Activated T-cell treated with anti-CD3 and anti-CD28 coated beads for 24 hours (primary cell): ENCODE measurements around the gene ACTR3C.
A peak's percentile ranks its signal among the peaks of the same experiment; 100 is the strongest.

ENCODE experiments used
- DNase-seq: peaks from one replicate; pipeline ENCODE4 v3.0.0-alpha.2; 2020; ENCODE audit warnings: low read depth

The ACTR3C gene

GRCh38 chr7:150358988-150359621 is 35.8 kb upstream of the ACTR3C start:
- DNase-seq, result no peak

GRCh38 chr7:150358433-150358832 is 35.1 kb upstream of the ACTR3C start:
- DNase-seq, result no peak

- DNase-seq, result no peak
These were observed 34.6 kb upstream of the ACTR3C start for GRCh38 chr7:150357771-150358427.

GRCh38 chr7:150357270-150357669 is 33.9 kb upstream of the ACTR3C start:
- peak; percentile 48 for DNase-seq

- DNase-seq, result no peak
These were observed 33.0 kb upstream of the ACTR3C start for GRCh38 chr7:150356265-150356897.

GRCh38 chr7:150355666-150356059 is 32.3 kb upstream of the ACTR3C start:
- DNase-seq, result no peak

GRCh38 chr7:150351587-150352194 is 28.3 kb upstream of the ACTR3C start:
- no peak for DNase-seq

- no peak for DNase-seq
These were observed 23.6 kb upstream of the ACTR3C start for GRCh38 chr7:150346922-150347321.

- DNase-seq, result no peak
These were observed 21.7 kb upstream of the ACTR3C start for GRCh38 chr7:150345012-150345411.

- no peak for DNase-seq
These were observed 21.0 kb upstream of the ACTR3C start for GRCh38 chr7:150344299-150344698.

- no peak for DNase-seq
These were observed 19.9 kb upstream of the ACTR3C start for GRCh38 chr7:150343225-150343624.

- DNase-seq, result no peak
These were observed 18.7 kb upstream of the ACTR3C start for GRCh38 chr7:150342121-150342408.

- no peak for DNase-seq
These were observed 18.1 kb upstream of the ACTR3C start, which contains the start of gene RARRES2 for GRCh38 chr7:150341263-150342120. Gene RARRES2, minus strand, starts transcription at chr7:150341629. Its CDS starts 1,020 bp downstream, at chr7:150340609.

GRCh38 chr7:150340875-150341262 is 17.5 kb upstream of the ACTR3C start:
- DNase-seq, result no peak

GRCh38 chr7:150340024-150340749 is 16.8 kb upstream of the ACTR3C start:
- DNase-seq, result no peak

- no peak for DNase-seq
These were observed 16.1 kb upstream of the ACTR3C start for GRCh38 chr7:150339409-150339809.

- DNase-seq, result no peak
These were observed 15.0 kb upstream of the ACTR3C start for GRCh38 chr7:150338166-150338829.

GRCh38 chr7:150337659-150338081 is 14.3 kb upstream of the ACTR3C start:
- no peak for DNase-seq

- DNase-seq, result no peak
These were observed 13.8 kb upstream of the ACTR3C start for GRCh38 chr7:150337179-150337578.

GRCh38 chr7:150336746-150337145 is 13.4 kb upstream of the ACTR3C start:
- DNase-seq, result no peak

GRCh38 chr7:150335774-150336112 is 12.4 kb upstream of the ACTR3C start:
- DNase-seq, result no peak
